Stimulated activated naive B cell treated with anti-CD40 and anti-IgM and Interleukin-4, amounts not matched to agents 10 μg/mL and 1 μg/mL and 100 μg/mL, for 72 hours (primary cell): ENCODE data around the gene TRABD2B.
A peak's percentile ranks its signal among the peaks of the same experiment; 100 is the strongest.

ENCODE experiments used
- ATAC-seq, 2 donors: fragments of 150-1000 bp; cut with Tn5 transposase; replicated peaks; 2 replicates each; pipeline ENCODE4 v1.10.0; 2021; ENCODE audit warnings: moderate library complexity in 1 of 2
- DNase-seq: peaks from one replicate; pipeline ENCODE4 v3.0.0; 2021
- H3K27ac Mint-ChIP-seq: one replicate; pipeline ENCODE4 v1.8.0; 2022; ENCODE audit warnings: mild to moderate bottlenecking, mixed read lengths
- H3K27me3 Mint-ChIP-seq, 2 donors: one replicate each; pipeline ENCODE4 v1.8.0; 2022; ENCODE audit warnings: mixed read lengths in 2 of 2
- H3K36me3 Mint-ChIP-seq, 2 donors: one replicate each; pipeline ENCODE4 v1.8.0; 2022; ENCODE audit warnings: mixed read lengths in 2 of 2, mild to moderate bottlenecking in 1 of 2
- H3K4me1 Mint-ChIP-seq, 2 donors: one replicate each; pipeline ENCODE4 v1.8.0; 2022; ENCODE audit warnings: mixed read lengths in 2 of 2, mild to moderate bottlenecking in 1 of 2
- H3K4me3 Mint-ChIP-seq, 2 donors: one replicate each; pipeline ENCODE4 v1.8.0; 2022; ENCODE audit warnings: mild to moderate bottlenecking in 2 of 2, mixed read lengths in 2 of 2, moderate library complexity in 1 of 2
- H3K9me3 Mint-ChIP-seq, 2 donors: one replicate each; pipeline ENCODE4 v1.8.0; 2022; ENCODE audit warnings: mixed read lengths in 2 of 2, mild to moderate bottlenecking in 1 of 2

The TRABD2B gene

DNA sequence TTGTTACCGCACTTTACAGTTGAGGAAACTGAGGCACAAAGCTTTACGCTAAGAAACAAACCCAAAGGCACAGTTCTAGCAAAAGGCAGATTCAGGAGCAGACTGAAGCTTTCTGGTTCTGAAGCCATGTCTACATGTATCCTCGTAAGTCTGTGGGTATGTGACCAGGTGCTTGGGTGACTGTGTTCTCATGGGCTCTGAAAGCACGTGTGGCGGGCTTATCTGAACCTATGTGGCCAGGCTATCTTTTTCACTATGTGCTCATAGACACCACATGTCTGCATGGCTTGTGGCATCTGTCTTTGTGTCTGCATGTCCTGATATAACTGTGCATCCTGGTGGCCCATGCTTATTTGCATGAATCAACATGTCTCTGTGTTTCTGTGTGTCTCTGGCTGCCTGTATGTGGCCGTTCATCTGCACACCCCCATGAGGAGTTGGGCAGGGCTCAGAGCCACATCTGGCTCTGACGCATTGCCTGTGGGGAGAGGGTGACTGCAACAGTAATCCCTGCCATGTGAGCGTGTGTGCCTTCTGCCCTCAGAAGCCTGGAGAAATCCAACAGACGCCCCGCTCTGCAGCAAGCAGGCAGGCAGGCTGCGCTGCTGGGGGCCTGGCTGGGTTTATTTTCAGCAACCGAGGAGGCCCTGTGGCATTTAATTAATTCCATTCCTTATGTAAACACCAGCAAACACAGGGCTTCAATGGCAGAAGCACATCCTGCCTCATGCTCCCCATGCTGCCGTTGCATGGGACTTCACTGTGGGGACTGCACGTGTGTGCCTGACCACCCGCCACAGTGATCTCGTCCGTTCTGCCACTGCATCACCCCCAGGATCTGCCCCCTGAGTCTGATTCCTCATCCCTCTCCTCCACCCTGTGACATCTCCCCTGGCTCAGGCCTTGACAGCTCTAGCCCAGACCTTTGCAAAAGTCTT, 115.4 kb downstream of the TRABD2B start:
- Mint-ChIP-seq H3K36me3 (no peaks in the 10 kb centered on the region), H3K4me3 (no peak overlapping the region), H3K27me3 (peaks cover 3 to 5% of the 10 kb centered on the region in 2 donors), H3K27ac (no peak overlapping the region), H3K4me1 (no peaks in the 10 kb centered on the region), H3K9me3 (no peaks in the 10 kb centered on the region)
- no peak for DNase-seq
- no peak for ATAC-seq

DNA sequence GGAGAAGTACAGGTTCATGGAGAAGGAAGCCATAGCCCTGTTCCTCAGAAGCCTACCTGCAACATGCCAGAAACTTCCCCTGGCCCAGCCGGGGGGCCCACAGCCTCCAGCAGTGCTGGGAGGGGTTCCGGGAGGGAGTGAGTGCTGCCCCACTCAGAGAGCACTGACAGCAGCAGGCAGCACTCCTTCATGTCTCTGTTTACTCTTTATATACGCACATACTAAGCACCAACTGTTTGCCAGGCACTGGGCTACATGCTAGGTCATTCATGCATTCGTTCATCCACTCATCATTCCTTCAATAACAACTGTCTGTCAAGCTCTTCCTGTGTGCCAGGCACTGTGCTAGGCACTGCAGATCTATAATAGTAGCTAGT, 120.6 kb downstream of the TRABD2B start:
- Mint-ChIP-seq H3K27ac (no peak overlapping the region), H3K4me3 (no peak overlapping the region), H3K9me3 (no peaks in the 10 kb centered on the region), H3K36me3 (no peaks in the 10 kb centered on the region), H3K4me1 (no peaks in the 10 kb centered on the region), H3K27me3 (no peaks in the 10 kb centered on the region)
- ATAC-seq = no peak
- no peak for DNase-seq

DNA sequence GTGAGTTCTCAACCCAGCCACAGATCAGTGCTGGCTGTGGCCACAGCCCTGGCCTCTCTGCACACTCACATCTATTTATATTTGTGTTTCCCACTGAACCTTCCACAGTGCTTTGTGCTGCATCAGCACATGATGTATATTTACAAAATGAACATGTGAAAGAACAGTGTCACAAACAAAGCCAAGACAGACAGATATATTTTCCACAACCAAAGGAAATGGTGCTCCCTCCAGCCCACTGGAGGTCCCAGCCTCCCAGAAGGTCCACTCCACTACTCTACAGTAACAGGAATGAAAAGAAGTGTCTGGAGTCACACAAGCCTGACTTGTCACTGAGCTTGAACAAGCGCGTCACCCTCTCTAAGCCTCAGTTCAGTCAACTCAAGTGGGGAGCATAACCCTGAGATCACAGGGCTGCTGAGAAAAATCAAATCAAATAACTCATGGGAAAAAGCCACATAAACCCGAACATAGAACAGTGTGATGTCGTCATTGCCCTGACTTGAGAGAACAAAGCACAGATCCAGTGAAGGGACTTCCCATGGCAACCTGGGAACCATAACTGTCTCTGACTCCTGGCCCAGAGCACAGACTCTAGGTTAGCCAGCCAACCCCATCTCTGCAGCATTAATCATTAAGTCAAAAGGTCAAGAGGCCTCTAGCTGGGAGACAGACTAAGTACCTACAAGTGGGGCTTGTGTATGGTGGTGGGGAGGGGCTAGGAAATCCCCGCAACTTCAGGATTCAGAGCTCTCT, 121.2 kb downstream of the TRABD2B start:
- Mint-ChIP-seq H3K9me3 (no peaks in the 10 kb centered on the region), H3K4me1 (no peaks in the 10 kb centered on the region), H3K27me3 (no peaks in the 10 kb centered on the region), H3K27ac (no peak overlapping the region), H3K36me3 (no peaks in the 10 kb centered on the region), H3K4me3 (no peak overlapping the region)
- no peak for DNase-seq
- ATAC-seq = peak in 1 of 2 donors; percentile 27

DNA sequence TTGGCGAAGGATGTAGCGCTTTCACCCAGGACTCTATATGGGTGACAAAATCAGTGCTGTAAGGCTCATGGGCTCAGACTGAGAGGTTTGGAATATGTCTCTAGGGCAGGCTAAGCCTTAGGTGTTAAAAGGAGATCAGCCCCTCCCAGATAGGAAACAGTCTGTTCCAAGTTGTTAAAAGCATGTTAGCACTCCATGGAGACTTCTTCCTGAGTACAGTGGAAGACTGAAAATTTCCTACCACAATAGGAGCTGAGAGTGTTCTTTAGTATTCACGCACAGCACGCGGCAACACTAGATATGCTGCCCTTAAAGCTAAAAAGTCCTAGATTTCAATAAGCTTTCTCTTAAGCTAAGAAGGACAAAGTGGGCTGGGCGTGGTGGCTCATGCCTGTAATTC, 122.1 kb downstream of the TRABD2B start:
- H3K36me3 Mint-ChIP-seq = no peaks in the 10 kb centered on the region
- no peaks in the 10 kb centered on the region for H3K27me3 Mint-ChIP-seq
- H3K9me3 Mint-ChIP-seq = no peaks in the 10 kb centered on the region
- H3K27ac Mint-ChIP-seq = no peak overlapping the region
- DNase-seq = no peak
- ATAC-seq = no peak
- H3K4me3 Mint-ChIP-seq = no peak overlapping the region
- no peaks in the 10 kb centered on the region for H3K4me1 Mint-ChIP-seq

DNA sequence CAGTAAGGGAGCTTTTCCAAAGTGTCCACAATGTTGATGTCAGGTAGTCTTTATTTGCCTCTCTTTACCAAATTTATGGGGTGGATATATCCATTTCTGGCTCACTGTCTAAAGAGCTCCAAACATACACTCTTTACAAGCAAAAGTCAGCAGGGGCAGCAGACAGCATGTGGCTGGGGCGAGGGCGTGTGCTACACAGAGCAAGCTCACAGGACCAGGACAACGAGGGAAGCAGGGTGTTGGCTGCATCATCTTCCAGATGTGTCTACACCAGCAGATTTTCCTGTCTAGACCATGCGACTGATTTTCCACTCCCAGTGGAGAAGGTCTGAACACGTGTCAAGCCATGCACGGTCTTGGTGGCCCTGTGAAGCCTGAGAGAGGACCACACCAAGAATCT, 123.8 kb downstream of the TRABD2B start:
- H3K4me1 Mint-ChIP-seq = no peaks in the 10 kb centered on the region
- H3K9me3 Mint-ChIP-seq = no peaks in the 10 kb centered on the region
- no peak for ATAC-seq
- no peak overlapping the region for H3K4me3 Mint-ChIP-seq
- H3K36me3 Mint-ChIP-seq = no peaks in the 10 kb centered on the region
- no peak for DNase-seq
- H3K27me3 Mint-ChIP-seq = peaks cover 0 to 1% of the 10 kb centered on the region in 2 donors
- H3K27ac Mint-ChIP-seq = no peak overlapping the region

DNA sequence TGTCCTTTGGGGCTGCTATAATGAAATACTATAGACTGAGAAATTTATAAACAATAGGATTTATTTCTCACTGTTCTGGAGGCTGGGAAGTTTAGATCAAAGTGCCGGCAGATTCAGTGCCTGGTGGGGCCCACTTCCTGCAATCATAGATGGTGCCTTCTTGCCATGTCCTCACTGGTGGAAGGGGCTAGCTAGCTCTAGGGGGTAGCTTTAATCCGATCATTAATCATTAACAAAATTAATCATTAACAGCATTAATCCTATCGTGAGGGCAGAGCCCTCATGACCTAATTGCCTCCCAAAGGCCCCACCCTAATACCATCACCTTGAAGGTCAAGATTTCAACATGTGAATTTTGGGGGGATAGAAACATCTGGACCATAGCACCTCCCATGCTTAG, 124.3 kb downstream of the TRABD2B start:
- no peak for DNase-seq
- no peak for ATAC-seq
- no peak overlapping the region for H3K27ac Mint-ChIP-seq
- no peak overlapping the region for H3K4me3 Mint-ChIP-seq
- no peaks in the 10 kb centered on the region for H3K4me1 Mint-ChIP-seq
- peaks cover 0 to 6% of the 10 kb centered on the region in 2 donors for H3K27me3 Mint-ChIP-seq
- no peaks in the 10 kb centered on the region for H3K9me3 Mint-ChIP-seq
- H3K36me3 Mint-ChIP-seq = no peaks in the 10 kb centered on the region

DNA sequence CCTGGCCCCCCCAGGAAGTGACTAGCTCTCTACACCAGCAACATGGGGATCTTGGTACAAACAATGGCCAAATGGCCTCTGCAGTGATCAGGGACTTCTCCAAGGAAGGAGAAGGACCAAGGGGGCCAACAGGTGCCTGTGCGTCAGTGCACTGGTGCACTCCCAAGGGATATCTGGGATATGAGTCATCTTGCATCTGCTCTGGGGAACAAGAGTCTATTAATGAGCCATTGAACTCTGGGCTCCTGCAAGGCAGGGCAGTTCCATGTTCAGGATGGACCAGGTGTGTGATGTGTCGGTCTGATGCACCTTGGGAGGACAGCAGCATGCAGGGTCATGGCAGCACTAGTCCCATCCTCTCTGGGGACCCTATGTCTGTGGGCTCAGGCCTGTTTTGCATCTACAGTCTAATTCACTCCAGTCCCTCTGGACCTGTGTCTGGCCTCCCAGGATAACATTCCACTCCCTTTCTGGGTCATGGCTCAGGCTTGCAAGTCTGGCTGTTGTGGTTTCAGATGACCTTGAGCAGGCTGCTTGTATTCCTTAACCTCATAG, 125.3 kb downstream of the TRABD2B start:
- Mint-ChIP-seq H3K27ac (no peak overlapping the region), H3K4me1 (no peaks in the 10 kb centered on the region), H3K4me3 (no peak overlapping the region), H3K36me3 (no peaks in the 10 kb centered on the region), H3K9me3 (no peaks in the 10 kb centered on the region), H3K27me3 (peaks cover 8 to 9% of the 10 kb centered on the region in 2 donors)
- DNase-seq = no peak
- no peak for ATAC-seq

DNA sequence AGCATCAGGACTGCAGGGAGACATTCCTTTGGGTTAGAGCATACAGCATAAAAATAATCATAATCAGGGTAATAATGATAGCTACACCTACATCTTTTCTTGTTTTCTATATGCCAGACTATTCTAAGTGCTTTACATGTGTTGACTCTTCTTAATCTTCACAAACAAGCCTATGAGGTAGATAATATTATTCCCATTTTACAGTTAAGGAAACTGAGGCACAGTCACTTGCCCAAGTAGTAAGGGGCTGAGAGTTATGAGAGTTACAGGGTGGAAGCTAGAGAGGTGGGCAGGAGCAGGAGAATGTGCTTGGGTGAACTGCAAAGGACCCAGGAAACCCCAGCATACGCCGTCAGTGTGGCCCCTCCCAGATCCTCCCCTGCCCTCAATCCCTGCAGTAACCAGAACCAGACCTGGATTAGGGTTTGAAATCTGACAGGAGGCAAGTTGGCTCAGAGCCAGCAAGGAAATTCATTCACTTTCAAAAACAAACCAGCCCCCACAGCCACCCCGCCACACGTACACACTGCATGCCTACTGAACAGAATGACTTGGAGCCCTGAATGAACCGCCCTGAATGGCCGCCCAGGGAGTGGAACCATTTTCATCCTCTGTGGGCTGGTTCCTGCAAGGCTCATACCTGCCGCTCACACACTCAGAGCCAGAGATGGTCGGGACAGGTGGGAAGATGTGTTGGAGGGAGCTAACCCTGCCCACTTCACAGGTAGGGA, 126.1 kb downstream of the TRABD2B start:
- Mint-ChIP-seq H3K27me3 (peaks cover 9 to 12% of the 10 kb centered on the region in 2 donors), H3K9me3 (no peaks in the 10 kb centered on the region), H3K36me3 (no peaks in the 10 kb centered on the region), H3K27ac (no peak overlapping the region), H3K4me1 (no peaks in the 10 kb centered on the region), H3K4me3 (no peak overlapping the region)
- ATAC-seq (no peak), DNase-seq (no peak)

DNA sequence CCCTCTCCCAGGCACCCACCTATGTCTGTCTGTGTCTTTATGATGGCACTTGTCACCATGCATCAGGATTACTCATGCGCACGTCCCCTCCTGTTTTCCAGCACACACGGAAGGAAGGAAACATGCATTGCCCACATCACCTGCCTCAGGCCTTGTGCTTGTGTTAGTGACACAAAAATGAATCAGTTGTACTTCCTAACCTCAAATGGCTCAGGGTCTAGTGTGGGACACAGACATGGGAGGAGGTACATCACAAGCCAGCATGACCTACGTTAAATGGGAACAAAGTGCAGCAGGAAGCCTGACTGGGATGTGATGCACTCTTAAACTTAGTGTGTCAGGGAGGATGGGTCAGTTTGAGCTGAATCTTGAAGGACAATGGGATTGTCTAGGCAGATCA, 126.7 kb downstream of the TRABD2B start:
- DNase-seq = no peak
- Mint-ChIP-seq H3K9me3 (no peaks in the 10 kb centered on the region), H3K4me1 (no peaks in the 10 kb centered on the region), H3K4me3 (no peak overlapping the region), H3K27me3 (peaks cover 9 to 12% of the 10 kb centered on the region in 2 donors), H3K36me3 (no peaks in the 10 kb centered on the region), H3K27ac (no peak overlapping the region)
- no peak for ATAC-seq

DNA sequence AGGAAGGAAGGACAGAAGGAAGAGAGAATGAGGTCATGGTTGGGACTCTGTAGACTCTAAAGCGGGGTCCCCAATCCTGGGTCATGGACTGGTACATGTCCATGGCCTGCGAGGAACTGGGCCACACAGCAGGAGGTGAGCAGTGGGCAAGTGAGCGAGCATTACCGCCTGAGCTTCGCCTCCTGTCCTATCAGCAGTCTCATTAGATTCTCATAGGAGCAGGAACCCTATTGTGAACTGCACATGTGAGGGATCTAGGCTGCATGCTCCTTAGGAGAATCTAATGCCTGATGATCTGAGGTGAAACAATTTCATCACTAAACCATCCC, 128.9 kb downstream of the TRABD2B start:
- no peak for DNase-seq
- Mint-ChIP-seq H3K36me3 (no peaks in the 10 kb centered on the region), H3K27me3 (peaks cover 9 to 12% of the 10 kb centered on the region in 2 donors), H3K4me3 (no peak overlapping the region), H3K27ac (no peak overlapping the region), H3K9me3 (no peaks in the 10 kb centered on the region), H3K4me1 (no peaks in the 10 kb centered on the region)
- ATAC-seq = no peak

DNA sequence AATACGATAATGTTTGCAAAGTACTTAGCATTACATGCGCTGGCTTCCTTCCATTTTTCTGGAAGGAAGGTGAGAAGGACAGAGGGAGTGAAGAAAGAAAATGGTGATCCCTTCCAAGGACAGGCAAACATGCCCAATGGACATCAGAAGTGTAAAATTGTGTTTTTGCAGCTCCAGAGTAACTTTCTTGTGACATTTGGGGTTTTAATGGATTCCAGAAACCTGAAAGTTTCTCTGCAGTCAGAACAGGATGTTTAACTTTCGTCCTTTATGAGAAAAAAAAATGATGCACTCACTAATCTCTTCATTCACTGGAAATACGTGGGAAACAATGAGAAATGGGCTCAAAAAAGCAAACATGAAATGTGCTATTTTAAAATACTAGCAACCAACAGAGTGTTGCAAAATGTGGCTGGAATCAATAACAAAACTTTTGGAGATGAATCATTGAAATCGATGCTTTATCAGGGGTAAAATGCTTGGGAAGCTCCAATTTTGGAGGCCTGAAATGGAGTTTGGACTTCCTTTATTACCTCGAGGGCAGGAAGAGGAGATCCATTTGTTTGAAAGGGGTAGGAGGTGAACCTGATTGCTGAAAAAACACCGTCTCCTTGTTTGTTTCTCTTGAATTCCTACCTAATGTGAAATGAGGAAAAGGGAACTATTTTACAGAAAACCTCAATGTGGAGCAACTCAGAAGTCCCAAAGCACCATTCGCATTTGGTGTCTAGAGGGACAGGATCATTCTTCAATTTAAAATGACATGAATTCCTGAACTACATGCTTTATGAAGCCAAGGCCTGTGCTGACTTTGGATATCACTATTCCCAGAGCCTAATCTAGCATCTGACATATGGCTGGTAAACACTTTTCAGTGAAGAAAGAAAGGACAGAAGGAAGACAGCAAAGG, 129.5 kb downstream of the TRABD2B start:
- no peak for DNase-seq
- Mint-ChIP-seq H3K4me3 (no peak overlapping the region), H3K9me3 (no peaks in the 10 kb centered on the region), H3K36me3 (no peaks in the 10 kb centered on the region), H3K4me1 (no peaks in the 10 kb centered on the region), H3K27me3 (peaks cover 9 to 12% of the 10 kb centered on the region in 2 donors), H3K27ac (no peak overlapping the region)
- no peak for ATAC-seq

DNA sequence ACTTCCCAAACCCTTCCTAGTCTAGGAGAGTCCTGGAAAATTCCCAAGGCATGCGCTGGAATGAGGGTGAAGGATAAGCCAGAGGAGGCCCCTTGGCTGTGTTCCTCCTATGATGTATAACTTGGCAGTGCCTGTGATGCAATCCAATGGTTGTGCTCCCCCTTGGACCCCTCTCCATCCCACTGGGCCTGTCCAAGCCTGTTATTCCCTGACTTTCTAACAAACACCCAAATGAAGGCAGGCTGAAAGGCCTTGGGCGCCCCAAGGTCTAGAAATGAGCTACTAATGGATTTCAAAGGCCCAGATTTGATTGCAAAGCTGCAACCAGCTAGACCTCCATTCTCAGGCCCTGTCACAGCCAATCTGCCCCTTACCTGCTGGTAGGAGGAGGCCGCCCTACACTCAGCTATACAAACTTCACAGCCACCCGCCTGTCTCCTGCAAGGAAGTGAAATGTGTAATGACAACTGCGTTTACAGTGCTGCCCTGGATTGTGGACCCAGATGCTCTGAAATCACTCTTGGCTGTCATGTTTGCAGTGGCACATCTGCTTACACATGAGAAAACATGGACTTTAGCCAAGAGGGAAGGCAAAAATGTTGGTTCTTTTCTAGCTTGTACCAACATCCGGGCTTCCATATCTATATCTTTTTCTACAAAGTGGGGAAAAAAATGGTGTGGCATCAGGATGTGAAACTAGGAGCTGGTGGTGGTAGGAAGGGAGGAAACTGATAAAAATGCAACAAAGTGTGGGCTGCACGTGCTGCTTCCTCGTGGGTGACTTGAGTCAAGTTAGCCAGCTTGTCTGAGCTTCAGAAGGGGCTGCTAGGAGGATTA, 130.4 kb downstream of the TRABD2B start:
- no peaks in the 10 kb centered on the region for H3K36me3 Mint-ChIP-seq
- H3K4me3 Mint-ChIP-seq = no peak overlapping the region
- peaks cover 9 to 12% of the 10 kb centered on the region in 2 donors for H3K27me3 Mint-ChIP-seq
- H3K27ac Mint-ChIP-seq = no peak overlapping the region
- H3K4me1 Mint-ChIP-seq = no peaks in the 10 kb centered on the region
- ATAC-seq = no peak
- no peaks in the 10 kb centered on the region for H3K9me3 Mint-ChIP-seq
- no peak for DNase-seq
